Cardiac muscle cell (in vitro differentiated cells and primary cell): ENCODE results near the gene CPOX. TPM values are rescaled to one million over a fixed set of nuclear protein-coding genes. Genes with fewer than 3 reads are reported as not detected.
A peak's percentile ranks its signal among the peaks of the same experiment; 100 is the strongest.
"Not testable (repeated sequence)": the region's sequence is repeated elsewhere in the genome, so short reads cannot be mapped to it uniquely, and the experiment has no call there.

Experiments used
- DNase-seq, 2 donors: peaks; one replicate each; pipeline versions ENCODE4 v3.0.0 to v3.0.0-alpha.2; 2010 to 2017; ENCODE audit warnings: low read depth in 1 of 2, low spot score in 1 of 2
- H3K27ac ChIP-seq: fragments of 200-600 bp; sonication (generic); 2 replicates; pipeline ENCODE4 v1.5.1; 2016
- H3K27me3 ChIP-seq: fragments of 200-600 bp; sonication (generic); 2 replicates; pipeline ENCODE4 v1.6.0; 2016; ENCODE audit warnings: control low read depth
- H3K36me3 ChIP-seq: fragments of 200-600 bp; sonication (generic); 2 replicates; pipeline ENCODE4 v1.5.1; 2016; ENCODE audit warnings: control low read depth
- H3K4me1 ChIP-seq: fragments of 200-600 bp; sonication (generic); 2 replicates; pipeline ENCODE4 v1.8.1; 2017; ENCODE audit warnings: low read depth, mild to moderate bottlenecking, mixed run types
- H3K4me3 ChIP-seq: fragments of 200-600 bp; sonication (generic); 2 replicates; pipeline ENCODE4 v1.5.1; 2016; ENCODE audit warnings: mild to moderate bottlenecking
- H3K9me3 ChIP-seq: fragments of 200-600 bp; sonication (generic); 2 replicates; pipeline ENCODE4 v1.5.1; 2017; ENCODE audit warnings: low read depth, mild to moderate bottlenecking, control low read depth
- CTCF ChIP-seq: IDR thresholded peaks from 2 replicates; pipeline ENCODE4 v1.5.1; 2012; ENCODE audit warnings: low read depth, mild to moderate bottlenecking, low read length
- polyA plus RNA-seq: library from polyadenylated mRNA; unstranded; fragments of >200 nt; fragmentation: Nextera tagmentation; extraction: Ambion mirVana; gene quantifications from 2 replicates; pipeline ENCODE4 v1.2.1, GENCODE V29; 2016
- total RNA-seq: library from RNA; depleted of rRNA; stranded (reverse); fragments of >200 nt; gene quantifications from 2 replicates; pipeline ENCODE4 v1.2.3, GENCODE V29; 2016

The CPOX gene
- total RNA-seq, result 37.3 and 45.0 TPM in 2 replicates
- 10.5 and 12.0 TPM in 2 replicates for polyA plus RNA-seq

- Histone ChIP-seq H3K27ac (no peak within 1 kb of the TSS), H3K36me3 (peaks cover 8% of the 10 kb centered on the region), H3K4me3 (peak within 1 kb of the TSS; percentile 55), H3K27me3 (peaks cover 11% of the 10 kb centered on the region), H3K4me1 (no peaks in the 10 kb centered on the region), H3K9me3 (no peaks in the 10 kb centered on the region)
- DNase-seq, result peak; percentile 84 to 95
- TF ChIP-seq CTCF, result no peak
Observed at GRCh38 chr3:98593046-98593936, at the start of gene CPOX. CPOX (minus strand) TSS chr3:98593611; CDS start chr3:98593504, 107 bp downstream.

- H3K27ac ChIP-seq, DNase-seq, H3K36me3 ChIP-seq, H3K27me3 ChIP-seq, H3K9me3 ChIP-seq, H3K4me1 ChIP-seq, H3K4me3 ChIP-seq: not testable (repeated sequence)
Observed at GRCh38 chr3:98642769-98643168, 49.4 kb upstream of the CPOX start.

- H3K27ac ChIP-seq, H3K4me1 ChIP-seq, H3K36me3 ChIP-seq, DNase-seq, H3K9me3 ChIP-seq, H3K27me3 ChIP-seq, H3K4me3 ChIP-seq: not testable (repeated sequence)
Observed at GRCh38 chr3:98641756-98642155, 48.3 kb upstream of the CPOX start.

GRCh38 chr3:98638515-98638914 is 45.1 kb upstream of the CPOX start:
- DNase-seq, H3K9me3 ChIP-seq, H3K27ac ChIP-seq, H3K36me3 ChIP-seq, H3K4me3 ChIP-seq, H3K4me1 ChIP-seq, H3K27me3 ChIP-seq: not testable (repeated sequence)

GRCh38 chr3:98630416-98630815 is 37.0 kb upstream of the CPOX start:
- no peak for DNase-seq
- no peak overlapping the region for H3K27ac ChIP-seq
- no peaks in the 10 kb centered on the region for H3K27me3 ChIP-seq
- TF ChIP-seq CTCF, result no peak
- no peaks in the 10 kb centered on the region for H3K4me1 ChIP-seq
- no peak overlapping the region for H3K4me3 ChIP-seq
- no peaks in the 10 kb centered on the region for H3K9me3 ChIP-seq
- H3K36me3 ChIP-seq, result no peaks in the 10 kb centered on the region

GRCh38 chr3:98628317-98628716 is 34.9 kb upstream of the CPOX start:
- no peaks in the 10 kb centered on the region for H3K36me3 ChIP-seq
- H3K4me1 ChIP-seq, result no peaks in the 10 kb centered on the region
- no peaks in the 10 kb centered on the region for H3K9me3 ChIP-seq
- H3K27me3 ChIP-seq, result no peaks in the 10 kb centered on the region
- TF ChIP-seq CTCF, result no peak
- H3K4me3 ChIP-seq, result no peak overlapping the region
- no peak overlapping the region for H3K27ac ChIP-seq
- no peak for DNase-seq

GRCh38 chr3:98626151-98626550 is 32.7 kb upstream of the CPOX start:
- Histone ChIP-seq H3K36me3 (no peaks in the 10 kb centered on the region), H3K4me3 (no peak overlapping the region), H3K9me3 (no peaks in the 10 kb centered on the region), H3K4me1 (no peaks in the 10 kb centered on the region), H3K27ac (no peak overlapping the region), H3K27me3 (no peaks in the 10 kb centered on the region)
- TF ChIP-seq CTCF, result no peak
- DNase-seq, result no peak
